ENCODE measurements around the gene SOX2.
"Not testable (repeated sequence)": the region's sequence is repeated elsewhere in the genome, so short reads cannot be mapped to it uniquely, and the experiment has no call there.

SOX2 gene

DNA sequence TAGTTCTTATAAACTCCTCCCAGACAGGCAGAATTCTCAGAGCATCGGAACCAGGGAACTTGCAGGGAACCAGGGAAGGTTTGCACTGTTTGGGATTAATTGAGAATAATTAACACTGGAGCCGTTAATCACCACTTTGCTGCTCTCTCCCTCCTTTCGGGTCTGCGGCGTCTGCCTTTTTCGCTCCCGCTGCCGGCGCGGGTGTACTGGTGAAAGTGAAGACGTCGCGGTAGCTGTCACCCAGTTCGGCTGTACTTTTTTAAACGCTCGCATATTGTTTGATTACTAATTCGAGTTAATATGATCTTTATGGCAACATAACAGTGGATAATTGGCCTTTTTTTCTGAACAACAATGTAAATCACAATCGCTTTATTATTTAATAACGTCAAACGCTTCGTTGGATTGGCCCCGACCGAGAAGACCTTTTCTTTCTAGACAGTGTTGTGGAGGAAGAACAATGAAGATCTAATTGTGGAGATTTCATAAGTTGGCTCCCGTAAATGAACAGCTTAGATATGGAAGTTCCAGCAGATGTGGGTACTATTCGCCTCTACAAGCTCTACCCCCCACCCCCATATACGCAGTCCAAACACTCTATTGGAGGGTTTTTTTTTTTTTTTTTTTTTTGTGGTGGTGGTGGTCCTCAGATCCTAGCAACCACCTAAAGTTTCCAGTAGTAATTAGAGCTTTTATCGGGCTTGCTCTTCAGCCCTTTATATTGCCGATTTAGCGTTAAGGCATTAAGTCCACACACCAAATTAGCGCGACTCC is 12.7 kb downstream of the SOX2 start:
- DNase-seq, result no peak

DNA sequence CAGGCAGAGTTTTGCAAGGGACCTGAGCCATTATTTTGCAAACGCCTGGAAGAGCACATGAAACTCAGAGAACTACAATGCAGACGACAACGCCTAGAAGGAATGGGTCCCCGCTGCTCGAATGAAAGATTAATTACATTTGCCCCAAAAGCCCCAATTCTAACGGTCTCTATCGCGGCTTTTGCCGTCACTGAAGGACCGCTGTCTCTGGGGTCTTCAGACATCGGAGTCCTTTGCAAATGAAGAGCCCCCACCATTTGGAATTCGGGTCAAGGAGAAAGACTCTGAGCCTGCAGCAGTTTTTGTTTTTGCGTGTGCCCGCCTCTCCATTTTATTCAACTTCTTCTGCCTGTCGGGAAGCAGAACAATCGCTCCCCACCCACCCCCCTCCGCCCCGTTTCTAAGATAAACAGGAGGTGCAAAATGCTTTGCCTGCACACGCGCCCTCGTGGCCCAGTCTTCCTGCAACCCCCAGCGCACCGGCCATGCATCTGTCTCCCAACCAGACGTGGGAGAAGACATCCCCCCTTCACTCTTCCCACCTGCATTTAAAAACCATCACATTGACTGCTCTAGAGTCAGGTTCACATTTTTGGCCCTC is 13.5 kb downstream of the SOX2 start:
- no peak for DNase-seq

DNA sequence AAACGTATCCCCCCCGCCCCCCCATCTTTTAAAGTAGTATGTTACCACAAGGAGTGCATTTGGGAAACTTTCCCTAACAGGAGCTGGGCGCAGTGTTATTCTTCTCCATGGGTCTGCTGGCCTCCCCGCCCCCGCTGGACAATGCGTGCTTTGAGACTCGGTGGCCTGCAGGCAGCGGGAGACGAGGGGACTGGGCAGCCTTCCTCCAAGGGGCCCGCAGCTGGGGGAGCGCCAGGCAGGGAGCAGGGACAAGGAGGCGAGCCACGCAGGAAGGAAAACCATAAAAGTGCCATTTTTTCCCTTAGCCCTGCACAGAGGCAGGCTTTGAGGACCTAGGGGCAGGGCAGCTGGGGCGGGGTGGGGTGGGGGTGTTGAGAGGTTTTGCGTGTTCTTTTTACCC is 14.1 kb downstream of the SOX2 start:
- no peak for DNase-seq

DNA sequence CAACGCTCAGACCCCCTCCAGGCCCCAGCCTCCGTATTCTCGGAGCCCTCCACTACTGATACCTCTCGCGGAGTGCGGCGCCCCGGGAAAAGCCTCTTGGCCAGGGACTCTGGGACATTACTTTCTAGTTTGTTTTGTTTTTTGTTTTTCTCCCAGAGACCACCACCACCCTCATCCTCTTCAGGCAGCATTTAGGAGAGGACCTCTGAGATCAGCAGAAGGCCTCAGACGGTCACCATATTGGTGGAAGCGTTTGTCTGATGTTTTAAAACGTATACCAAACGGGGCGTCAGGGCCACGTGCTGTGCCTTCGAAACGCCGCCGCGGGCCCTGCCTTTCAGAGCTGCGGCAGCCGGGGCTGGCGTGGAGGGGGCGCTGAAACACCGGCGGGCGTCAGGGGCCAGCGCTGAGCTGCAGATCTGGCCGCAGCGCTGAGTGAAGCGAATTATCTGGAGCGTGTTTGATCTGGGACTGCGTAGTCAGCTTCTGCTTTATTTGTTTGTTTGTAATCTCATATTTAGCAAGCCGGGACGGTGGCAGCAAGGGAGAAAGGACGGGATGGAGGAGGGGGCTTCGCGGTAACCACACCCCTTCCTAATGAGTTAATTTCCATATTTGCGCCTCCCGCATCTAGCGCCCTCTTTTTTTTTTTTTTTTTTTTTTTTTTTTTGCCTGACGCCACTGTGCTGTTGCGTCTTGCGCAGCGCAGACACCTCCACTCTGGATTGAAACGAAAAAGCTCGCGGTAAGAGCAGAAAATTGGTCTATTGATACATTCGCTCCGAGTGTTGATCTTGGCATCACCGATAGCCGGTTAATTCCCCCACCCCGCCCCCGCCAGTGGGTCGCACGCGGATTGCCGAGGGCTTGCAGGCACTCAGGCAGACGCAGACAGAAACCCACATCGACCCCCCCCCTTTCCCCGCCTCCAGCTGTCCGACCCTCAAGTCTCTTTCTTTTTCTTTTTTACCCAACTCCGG is 14.9 kb downstream of the SOX2 start:
- no peak for DNase-seq

- DNase-seq, result no peak
These were observed 15.8 kb downstream of the SOX2 start for GRCh38 chr3:181727341-181728032.

DNA sequence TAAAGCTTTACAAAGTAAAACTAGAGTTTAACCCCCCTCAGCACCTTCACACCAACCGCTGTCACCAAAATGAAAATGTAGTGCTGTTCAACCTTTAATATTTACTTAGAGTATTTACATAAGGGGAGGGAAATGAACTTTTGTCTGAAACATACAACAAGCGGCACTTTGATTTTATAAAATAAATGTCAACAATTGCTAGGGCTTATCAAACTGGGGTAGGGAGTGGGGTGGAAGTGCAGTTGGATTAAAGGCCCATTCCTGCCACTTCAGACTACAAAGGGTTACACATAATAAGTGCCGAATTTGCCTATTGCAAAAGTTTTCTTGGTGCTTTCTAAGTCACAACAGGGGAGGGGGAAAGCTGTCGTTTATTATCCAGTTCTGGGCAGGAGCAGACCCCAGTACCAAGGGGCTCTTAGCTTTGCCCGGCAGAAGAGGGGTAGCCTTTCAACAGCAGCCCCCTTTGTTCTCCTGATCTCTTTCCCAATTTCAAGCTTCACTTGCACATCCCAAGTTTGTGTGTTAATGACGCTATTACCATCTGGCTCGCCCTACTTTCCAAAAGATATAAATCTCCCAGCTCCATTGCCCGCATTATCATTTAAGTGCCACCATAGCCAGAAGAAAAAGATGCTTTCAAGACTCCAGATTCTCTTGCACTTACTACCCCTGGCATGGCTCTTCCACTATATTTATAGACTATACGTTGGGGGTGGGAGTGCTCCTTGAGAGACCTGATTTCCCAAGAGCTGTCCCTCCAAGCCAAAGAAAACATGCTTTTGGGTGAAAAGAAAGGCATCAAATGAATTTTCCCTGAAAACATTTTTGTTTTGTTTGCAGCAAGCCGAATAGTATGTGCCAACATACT is 17.0 kb downstream of the SOX2 start:
- no peak for DNase-seq

- DNase-seq, result no peak
These were observed 17.7 kb downstream of the SOX2 start for GRCh38 chr3:181729341-181729869.

DNA sequence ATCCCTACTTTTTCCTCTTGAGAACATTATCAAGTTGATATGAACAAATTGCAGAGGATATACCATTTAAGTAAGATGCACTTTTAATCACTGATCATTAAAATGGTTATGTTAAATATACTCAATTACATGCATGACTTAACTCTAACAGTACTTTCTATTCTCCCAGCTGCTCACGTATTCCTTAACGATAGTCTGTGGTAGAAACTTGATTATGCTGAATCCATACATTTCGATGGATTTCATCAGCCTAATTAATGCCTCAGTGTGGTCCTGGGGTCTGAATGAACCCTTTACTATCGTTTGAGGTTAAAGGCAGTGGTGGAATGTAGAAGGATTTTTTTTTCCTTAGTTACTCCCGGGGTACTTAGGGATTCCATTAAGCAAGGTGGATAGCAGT is 18.6 kb downstream of the SOX2 start:
- DNase-seq, result no peak

GRCh38 chr3:181730934-181731333 is 19.2 kb downstream of the SOX2 start:
- DNase-seq, result no peak

DNA sequence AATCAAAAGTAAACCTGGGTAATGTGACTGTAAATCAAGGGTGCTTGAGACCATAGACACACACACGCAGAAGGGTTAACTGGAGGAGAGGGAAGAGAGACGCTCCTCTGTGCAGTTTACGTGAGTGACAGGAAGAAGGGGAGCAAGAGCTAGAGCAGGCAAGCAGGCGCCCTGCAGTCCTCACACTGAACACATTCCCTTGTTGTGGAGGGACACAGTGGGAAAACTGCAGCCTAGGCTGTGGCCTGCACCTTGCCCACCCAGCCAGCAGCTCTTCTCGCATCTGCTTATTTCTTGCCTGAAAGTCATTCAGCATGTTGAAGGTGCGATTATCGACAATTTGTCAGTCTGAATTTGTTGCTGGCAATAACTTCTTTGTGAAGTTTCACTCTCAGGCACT is 24.2 kb downstream of the SOX2 start:
- no peak for DNase-seq

- no peak for DNase-seq
These were observed 26.8 kb downstream of the SOX2 start for GRCh38 chr3:181738551-181738950.

- DNase-seq, result no peak
These were observed 27.9 kb downstream of the SOX2 start for GRCh38 chr3:181739628-181740027.

DNA sequence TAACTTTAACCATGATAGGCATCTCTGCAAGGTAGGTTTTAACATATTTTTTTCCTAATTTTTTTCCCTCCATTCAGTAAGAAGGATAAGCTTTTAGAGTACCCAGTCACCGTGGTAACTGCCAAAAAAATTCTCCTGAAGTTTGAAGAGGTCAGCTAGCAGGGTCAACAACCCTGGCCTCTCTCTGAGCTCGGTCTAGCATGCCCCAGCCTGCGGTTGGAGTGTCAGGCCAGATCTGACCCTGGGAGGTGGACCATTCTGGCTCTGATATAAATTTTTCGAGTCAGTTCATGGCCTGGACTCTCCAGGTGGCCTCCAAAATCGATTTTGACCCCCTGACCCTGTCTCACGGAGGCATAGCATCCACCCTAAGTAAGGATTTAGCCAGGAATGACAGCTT is 29.7 kb downstream of the SOX2 start:
- no peak for DNase-seq

DNA sequence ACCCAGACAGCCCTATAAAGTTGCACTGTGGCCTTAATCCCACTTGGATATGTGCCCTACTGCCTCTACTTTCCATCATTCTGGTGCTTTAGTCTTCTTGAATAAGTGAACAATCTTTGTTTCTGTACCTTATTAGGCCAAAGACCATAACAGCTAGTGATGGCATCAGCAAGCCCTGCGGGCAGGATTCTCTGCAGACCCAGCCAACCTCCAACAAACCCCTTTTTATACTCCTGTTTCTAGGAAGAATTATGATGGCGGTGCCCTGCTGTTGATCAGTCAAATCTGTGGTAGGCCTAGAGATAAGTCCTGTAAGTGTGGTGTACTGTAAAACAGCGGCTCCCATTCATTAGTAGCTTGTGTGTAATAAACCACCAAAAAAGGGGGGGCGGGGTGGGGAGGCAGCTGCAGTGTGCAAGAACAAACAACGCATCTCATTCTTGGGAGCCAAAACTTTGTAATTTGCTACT is 40.5 kb downstream of the SOX2 start:
- no peak for DNase-seq

DNA sequence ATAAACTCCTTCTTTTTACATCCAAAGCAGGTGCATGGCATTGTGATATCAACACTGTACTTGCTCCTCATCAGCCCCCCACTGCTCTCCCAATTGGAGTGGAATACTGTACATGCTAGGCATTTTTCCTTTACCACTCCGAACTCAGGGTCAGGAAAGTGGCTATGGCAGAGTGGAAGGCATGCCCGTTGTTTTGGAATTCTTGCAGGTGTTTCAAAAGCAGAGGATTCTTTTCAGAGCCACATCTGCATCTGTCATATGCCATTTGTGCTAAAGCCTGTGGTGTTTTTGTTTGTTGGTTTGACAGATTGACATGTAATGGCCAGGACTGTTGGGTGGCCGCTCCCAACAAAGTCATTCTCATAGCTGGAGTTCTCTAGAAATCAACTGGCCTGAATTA is 41.7 kb downstream of the SOX2 start:
- no peak for DNase-seq

GRCh38 chr3:181755959-181756358 is 44.2 kb downstream of the SOX2 start:
- no peak for DNase-seq

- no peak for DNase-seq
These were observed 45.0 kb downstream of the SOX2 start for GRCh38 chr3:181756645-181757297.

DNA sequence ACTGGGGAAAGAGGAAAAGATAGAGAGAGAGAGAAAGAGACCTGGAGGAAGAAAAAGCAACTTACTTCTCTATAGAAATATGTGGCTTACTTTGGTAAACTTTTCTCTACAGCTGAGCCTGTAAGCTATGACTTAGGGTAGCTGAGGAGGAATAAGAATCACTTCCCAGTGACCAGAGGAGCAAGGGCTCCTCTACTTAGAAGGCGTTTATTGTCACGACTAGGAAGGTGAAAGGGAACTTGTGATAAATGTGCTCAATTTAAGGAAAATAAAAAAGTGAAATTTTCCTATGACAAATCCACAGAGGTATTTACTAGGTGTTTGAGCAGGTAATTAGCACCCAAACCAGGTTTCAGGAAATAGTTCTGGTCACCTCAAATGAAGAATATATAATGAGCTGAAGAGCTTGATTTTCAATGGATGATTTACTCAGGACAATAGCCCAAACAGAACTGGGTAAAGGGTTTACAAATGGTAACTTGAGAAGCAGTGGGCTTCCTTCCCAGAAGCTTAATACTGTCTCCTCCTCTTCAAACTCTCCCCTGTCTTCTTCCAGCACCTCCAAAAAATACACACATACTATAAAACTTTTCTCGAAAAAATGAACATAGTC is 46.1 kb downstream of the SOX2 start:
- no peak for DNase-seq

GRCh38 chr3:181761906-181762305 is 50.2 kb downstream of the SOX2 start:
- DNase-seq, result no peak

DNA sequence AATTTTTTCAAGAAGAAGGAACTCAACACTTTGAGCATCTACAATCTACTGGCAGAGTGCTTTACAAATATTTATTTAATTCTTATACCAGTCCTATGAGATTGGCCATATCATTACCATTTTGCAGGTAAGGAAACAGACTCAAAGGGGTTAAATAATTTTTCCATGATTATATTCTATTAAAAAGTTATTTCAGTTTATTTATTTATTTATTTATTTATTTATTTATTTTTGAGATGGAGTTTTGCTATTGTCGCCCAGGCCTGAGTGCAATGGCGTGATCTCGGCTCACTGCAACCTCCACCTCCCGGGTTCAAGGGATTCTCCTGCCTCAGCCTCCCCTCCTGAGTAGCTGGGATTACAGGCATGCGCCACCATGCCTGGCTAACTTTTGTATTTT is 52.3 kb downstream of the SOX2 start:
- DNase-seq, result not testable (repeated sequence)

All from activated T-cell treated with anti-CD3 and anti-CD28 coated beads, Interleukin-2, amount 50 U/mL, for 1 hour (primary cell).